Effector memory CD4-positive, alpha-beta T cell (primary cell): ENCODE results near the gene USP33.
"Not testable (repeated sequence)": the region's sequence is repeated elsewhere in the genome, so short reads cannot be mapped to it uniquely, and the experiment has no call there.

ENCODE experiments used
- DNase-seq, 3 donors: peaks; one replicate each; pipeline ENCODE4 v3.0.0-alpha.2; 2020
- H3K27ac ChIP-seq: 2 replicates; pipeline ENCODE4 v1.7.0; 2013; ENCODE audit warnings: mild to moderate bottlenecking, low read length, moderate library complexity; ENCODE audit not compliant: insufficient read depth, poor library complexity, severe bottlenecking
- H3K27me3 ChIP-seq: replicated peaks from 2 replicates; pipeline ENCODE4 v1.7.0; 2013; ENCODE audit warnings: mild to moderate bottlenecking, low read length; ENCODE audit not compliant: insufficient read depth, control insufficient read depth, poor library complexity, severe bottlenecking
- H3K36me3 ChIP-seq: 2 replicates; pipeline ENCODE4 v1.7.0; 2013; ENCODE audit warnings: mild to moderate bottlenecking, low read length, moderate library complexity; ENCODE audit not compliant: control insufficient read depth, insufficient read depth
- H3K4me1 ChIP-seq: 2 replicates; pipeline ENCODE4 v1.7.0; 2013; ENCODE audit warnings: low read length, mild to moderate bottlenecking; ENCODE audit not compliant: control insufficient read depth, insufficient read depth, poor library complexity, severe bottlenecking
- H3K4me3 ChIP-seq: 2 replicates; pipeline ENCODE4 v1.7.0; 2013; ENCODE audit warnings: low read length, low read depth, mild to moderate bottlenecking; ENCODE audit not compliant: insufficient read depth, poor library complexity, severe bottlenecking
- H3K9me3 ChIP-seq: 2 replicates; pipeline ENCODE4 v1.7.0; 2013; ENCODE audit warnings: mild to moderate bottlenecking, low read length, moderate library complexity; ENCODE audit not compliant: control insufficient read depth

Gene USP33

DNA sequence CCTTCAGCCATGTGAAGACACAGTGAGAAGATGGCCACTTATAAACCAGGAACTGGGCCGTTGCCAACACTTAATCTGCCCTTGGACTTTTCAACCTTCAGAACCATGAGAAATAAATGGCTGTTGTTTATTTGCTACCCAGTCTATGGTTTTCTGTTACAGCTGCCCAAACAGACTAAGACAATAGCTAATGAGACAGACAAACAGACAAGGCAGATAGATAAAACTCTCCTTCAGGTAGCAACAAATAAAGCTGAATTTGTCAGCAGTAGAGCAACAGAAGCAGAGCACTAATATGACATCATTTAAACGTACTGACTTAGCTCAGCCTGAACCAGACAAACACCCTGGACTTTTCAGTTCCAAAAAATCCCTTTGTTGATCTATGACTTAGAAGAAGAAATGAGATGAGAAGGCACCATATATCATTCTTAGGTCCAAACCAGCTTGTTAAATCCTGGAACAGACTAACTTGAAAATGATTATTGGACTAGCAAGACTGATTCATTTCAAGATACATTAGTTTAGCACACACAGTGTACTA is 104.1 kb downstream of the USP33 start:
- no peaks in the 10 kb centered on the region for H3K4me1 ChIP-seq
- H3K27me3 ChIP-seq: no peaks in the 10 kb centered on the region
- H3K9me3 ChIP-seq: no peaks in the 10 kb centered on the region
- H3K36me3 ChIP-seq: peaks cover 3% of the 10 kb centered on the region
- H3K4me3 ChIP-seq: no peak overlapping the region
- H3K27ac ChIP-seq: no peak overlapping the region
- DNase-seq: no peak

DNA sequence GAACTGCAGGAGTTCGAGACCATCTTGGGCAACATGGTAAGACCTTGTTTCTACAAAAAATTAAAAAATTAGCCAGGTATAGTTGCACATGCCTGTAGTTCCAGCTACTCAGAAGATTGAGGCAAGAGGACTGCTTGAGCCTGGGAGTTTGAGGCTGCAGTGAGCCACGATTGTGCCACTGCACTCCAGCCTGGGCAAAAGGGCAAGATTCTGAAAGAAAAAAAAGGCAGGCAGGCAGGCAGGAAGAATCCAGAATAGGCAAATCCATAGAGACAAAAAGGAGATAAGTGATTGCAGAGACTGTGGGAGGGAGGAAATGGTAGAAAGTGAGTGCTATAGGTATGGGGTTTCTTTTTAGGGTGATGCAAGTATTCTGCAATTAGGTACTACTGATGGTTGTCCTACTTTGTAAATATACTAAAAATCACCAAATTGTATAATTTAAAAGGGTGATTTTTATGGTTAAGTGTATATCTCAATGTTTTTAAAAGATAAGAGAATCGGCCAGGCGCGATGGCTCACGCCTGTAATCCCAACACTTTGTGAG is 106.6 kb downstream of the USP33 start:
- H3K27me3 ChIP-seq: no peaks in the 10 kb centered on the region
- H3K4me3 ChIP-seq: no peak overlapping the region
- H3K4me1 ChIP-seq: no peaks in the 10 kb centered on the region
- H3K36me3 ChIP-seq: peaks cover 9% of the 10 kb centered on the region
- H3K9me3 ChIP-seq: no peaks in the 10 kb centered on the region
- no peak for DNase-seq
- H3K27ac ChIP-seq: no peak overlapping the region

- H3K4me1 ChIP-seq: no peaks in the 10 kb centered on the region
- H3K27me3 ChIP-seq: no peaks in the 10 kb centered on the region
- no peaks in the 10 kb centered on the region for H3K9me3 ChIP-seq
- DNase-seq: no peak
- H3K27ac ChIP-seq: no peak overlapping the region
- peaks cover 9% of the 10 kb centered on the region for H3K36me3 ChIP-seq
- no peak overlapping the region for H3K4me3 ChIP-seq
These were observed 107.4 kb downstream of the USP33 start for GRCh38 chr1:77652268-77652667.

- peaks cover 12% of the 10 kb centered on the region for H3K36me3 ChIP-seq
- H3K27me3 ChIP-seq: no peaks in the 10 kb centered on the region
- no peaks in the 10 kb centered on the region for H3K4me1 ChIP-seq
- no peak for DNase-seq
- H3K27ac ChIP-seq: no peak overlapping the region
- no peak overlapping the region for H3K4me3 ChIP-seq
- no peaks in the 10 kb centered on the region for H3K9me3 ChIP-seq
These were observed 110.5 kb downstream of the USP33 start for GRCh38 chr1:77649127-77649526.

DNA sequence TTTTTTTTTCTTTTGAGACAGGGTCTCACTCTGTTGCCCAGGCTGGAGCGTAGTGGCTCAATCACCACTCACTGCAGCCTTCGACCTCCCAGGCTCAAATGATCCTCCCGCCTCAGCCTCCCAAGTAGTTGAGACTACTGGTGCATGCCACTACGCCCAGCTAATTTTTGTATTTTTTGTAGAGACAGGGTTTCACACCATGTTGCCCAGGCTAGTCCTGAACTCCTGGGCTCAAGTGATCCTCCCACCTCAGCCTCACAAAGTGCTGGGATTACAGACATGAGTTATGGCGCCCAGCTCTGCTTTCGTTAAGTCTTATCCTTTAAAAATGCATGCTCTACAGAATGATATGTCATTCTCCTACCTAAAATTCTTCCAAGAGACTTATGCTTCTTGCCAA is 113.4 kb downstream of the USP33 start:
- H3K4me3 ChIP-seq, DNase-seq: not testable (repeated sequence)

More for the DNA sequence above, 113.4 kb downstream of the USP33 start:
- not testable (repeated sequence) for H3K27ac ChIP-seq, H3K27me3 ChIP-seq, H3K4me1 ChIP-seq, H3K9me3 ChIP-seq, H3K36me3 ChIP-seq
